ENCODE measurements around the gene GAL3ST1. TPM values are rescaled to one million over a fixed set of nuclear protein-coding genes. Genes with fewer than 3 reads are reported as not detected.

GAL3ST1 gene
- total and polyA plus RNA-seq, 2 of the 8 experiments (the other 6 are each of a cell fraction or from before 2014, with no cell fraction given) = 11.0 to 32.5 TPM

DNA sequence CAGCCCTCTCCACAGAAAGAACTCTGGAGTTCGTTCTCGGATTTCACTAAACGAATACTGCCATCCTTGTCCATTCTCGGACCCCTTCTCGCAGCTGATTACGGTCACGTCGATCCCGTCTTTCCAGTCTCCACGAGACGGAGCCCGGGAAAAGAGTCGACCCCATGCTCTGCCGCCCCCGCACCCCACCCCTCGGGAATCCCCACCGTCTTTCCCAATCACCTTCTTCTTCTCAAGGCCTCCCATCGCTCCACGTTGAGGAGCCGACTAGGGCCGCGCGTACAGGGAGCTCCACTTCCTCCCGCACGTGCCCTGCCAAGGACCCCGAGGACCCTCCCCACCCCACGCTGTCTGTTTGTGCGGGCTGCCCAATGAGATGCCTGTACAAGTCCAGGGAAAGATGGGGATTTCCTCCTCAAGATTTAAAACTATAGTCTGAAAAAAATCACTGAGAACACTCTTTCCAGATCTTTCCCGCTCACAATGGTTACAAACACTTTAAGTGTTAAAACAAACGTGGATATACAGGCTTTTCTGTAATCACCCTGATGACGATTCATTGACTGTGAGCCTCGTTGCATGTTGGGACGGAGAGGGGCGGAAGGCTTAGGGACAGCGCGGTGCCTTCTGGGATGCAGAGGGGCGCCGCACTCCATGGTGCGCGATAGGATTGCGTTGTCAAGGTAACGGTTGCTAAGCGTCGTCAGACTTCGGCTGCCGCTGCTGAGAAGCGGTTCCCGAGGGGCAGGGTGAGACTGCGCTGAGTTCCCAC lies 17.3 kb upstream of the GAL3ST1 start, which contains the start of gene PES1 (continued):
- TF ChIP-seq, protein P1, sequence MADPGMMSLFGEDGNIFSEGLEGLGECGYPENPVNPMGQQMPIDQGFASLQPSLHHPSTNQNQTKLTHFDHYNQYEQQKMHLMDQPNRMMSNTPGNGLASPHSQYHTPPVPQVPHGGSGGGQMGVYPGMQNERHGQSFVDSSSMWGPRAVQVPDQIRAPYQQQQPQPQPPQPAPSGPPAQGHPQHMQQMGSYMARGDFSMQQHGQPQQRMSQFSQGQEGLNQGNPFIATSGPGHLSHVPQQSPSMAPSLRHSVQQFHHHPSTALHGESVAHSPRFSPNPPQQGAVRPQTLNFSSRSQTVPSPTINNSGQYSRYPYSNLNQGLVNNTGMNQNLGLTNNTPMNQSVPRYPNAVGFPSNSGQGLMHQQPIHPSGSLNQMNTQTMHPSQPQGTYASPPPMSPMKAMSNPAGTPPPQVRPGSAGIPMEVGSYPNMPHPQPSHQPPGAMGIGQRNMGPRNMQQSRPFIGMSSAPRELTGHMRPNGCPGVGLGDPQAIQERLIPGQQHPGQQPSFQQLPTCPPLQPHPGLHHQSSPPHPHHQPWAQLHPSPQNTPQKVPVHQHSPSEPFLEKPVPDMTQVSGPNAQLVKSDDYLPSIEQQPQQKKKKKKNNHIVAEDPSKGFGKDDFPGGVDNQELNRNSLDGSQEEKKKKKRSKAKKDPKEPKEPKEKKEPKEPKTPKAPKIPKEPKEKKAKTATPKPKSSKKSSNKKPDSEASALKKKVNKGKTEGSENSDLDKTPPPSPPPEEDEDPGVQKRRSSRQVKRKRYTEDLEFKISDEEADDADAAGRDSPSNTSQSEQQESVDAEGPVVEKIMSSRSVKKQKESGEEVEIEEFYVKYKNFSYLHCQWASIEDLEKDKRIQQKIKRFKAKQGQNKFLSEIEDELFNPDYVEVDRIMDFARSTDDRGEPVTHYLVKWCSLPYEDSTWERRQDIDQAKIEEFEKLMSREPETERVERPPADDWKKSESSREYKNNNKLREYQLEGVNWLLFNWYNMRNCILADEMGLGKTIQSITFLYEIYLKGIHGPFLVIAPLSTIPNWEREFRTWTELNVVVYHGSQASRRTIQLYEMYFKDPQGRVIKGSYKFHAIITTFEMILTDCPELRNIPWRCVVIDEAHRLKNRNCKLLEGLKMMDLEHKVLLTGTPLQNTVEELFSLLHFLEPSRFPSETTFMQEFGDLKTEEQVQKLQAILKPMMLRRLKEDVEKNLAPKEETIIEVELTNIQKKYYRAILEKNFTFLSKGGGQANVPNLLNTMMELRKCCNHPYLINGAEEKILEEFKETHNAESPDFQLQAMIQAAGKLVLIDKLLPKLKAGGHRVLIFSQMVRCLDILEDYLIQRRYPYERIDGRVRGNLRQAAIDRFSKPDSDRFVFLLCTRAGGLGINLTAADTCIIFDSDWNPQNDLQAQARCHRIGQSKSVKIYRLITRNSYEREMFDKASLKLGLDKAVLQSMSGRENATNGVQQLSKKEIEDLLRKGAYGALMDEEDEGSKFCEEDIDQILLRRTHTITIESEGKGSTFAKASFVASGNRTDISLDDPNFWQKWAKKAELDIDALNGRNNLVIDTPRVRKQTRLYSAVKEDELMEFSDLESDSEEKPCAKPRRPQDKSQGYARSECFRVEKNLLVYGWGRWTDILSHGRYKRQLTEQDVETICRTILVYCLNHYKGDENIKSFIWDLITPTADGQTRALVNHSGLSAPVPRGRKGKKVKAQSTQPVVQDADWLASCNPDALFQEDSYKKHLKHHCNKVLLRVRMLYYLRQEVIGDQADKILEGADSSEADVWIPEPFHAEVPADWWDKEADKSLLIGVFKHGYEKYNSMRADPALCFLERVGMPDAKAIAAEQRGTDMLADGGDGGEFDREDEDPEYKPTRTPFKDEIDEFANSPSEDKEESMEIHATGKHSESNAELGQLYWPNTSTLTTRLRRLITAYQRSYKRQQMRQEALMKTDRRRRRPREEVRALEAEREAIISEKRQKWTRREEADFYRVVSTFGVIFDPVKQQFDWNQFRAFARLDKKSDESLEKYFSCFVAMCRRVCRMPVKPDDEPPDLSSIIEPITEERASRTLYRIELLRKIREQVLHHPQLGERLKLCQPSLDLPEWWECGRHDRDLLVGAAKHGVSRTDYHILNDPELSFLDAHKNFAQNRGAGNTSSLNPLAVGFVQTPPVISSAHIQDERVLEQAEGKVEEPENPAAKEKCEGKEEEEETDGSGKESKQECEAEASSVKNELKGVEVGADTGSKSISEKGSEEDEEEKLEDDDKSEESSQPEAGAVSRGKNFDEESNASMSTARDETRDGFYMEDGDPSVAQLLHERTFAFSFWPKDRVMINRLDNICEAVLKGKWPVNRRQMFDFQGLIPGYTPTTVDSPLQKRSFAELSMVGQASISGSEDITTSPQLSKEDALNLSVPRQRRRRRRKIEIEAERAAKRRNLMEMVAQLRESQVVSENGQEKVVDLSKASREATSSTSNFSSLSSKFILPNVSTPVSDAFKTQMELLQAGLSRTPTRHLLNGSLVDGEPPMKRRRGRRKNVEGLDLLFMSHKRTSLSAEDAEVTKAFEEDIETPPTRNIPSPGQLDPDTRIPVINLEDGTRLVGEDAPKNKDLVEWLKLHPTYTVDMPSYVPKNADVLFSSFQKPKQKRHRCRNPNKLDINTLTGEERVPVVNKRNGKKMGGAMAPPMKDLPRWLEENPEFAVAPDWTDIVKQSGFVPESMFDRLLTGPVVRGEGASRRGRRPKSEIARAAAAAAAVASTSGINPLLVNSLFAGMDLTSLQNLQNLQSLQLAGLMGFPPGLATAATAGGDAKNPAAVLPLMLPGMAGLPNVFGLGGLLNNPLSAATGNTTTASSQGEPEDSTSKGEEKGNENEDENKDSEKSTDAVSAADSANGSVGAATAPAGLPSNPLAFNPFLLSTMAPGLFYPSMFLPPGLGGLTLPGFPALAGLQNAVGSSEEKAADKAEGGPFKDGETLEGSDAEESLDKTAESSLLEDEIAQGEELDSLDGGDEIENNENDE (IDR thresholded peaks at IDR 0.05; ENCODE audit: insufficient replicate concordance, low read length) = no peak
- TF ChIP-seq JUND (IDR thresholded peaks at IDR 0.05; ENCODE audit: low read length) (0 out of 2 replicates have a peak, but pooled peaks have one; percentile 21), SRF (IDR thresholded peaks at IDR 0.05; ENCODE audit: low read depth, low read length) (0 out of 2 replicates have a peak, but pooled peaks have one; percentile 28), SP2 (IDR thresholded peaks at IDR 0.05; ENCODE audit: low read length) (no peak), ZNF274 (IDR thresholded peaks at IDR 0.05; ENCODE audit: borderline replicate concordance, extremely low read depth, low read length) (no peak), HDAC2 (IDR thresholded peaks at IDR 0.05; ENCODE audit: borderline replicate concordance in 1 of 2, low read depth in 2 of 2, low read length in 2 of 2) (no peak; a peak in 1 of 4 replicates)

Measured in H1 (cell line).